OCI-LY1 (cell line): ENCODE data around the gene VPS52.

Source experiments
- H2AFZ ChIP-seq: fragments of 200-600 bp; sonication (generic), shearing (Covaris generic); 2 replicates; pipeline ENCODE4 v1.6.0; 2014; ENCODE audit warnings: antibody characterized with exemption, mild to moderate bottlenecking, low read length
- H3F3A ChIP-seq: fragments of 200-600 bp; sonication (generic), shearing (Covaris generic); 2 replicates; pipeline ENCODE4 v1.6.0; 2014; ENCODE audit warnings: mild to moderate bottlenecking, antibody characterized with exemption, low read length, moderate library complexity; ENCODE audit not compliant: insufficient read depth
- H3K27ac ChIP-seq: fragments of 200-600 bp; sonication (generic); 2 replicates; pipeline ENCODE4 v1.5.1; 2014; ENCODE audit warnings: low read length, mixed run types, mild to moderate bottlenecking, low read depth; ENCODE audit not compliant: poor library complexity, severe bottlenecking
- H3K27me3 ChIP-seq: fragments of 200-600 bp; sonication (generic); 2 replicates; pipeline ENCODE4 v1.6.0; 2014; ENCODE audit warnings: antibody characterized with exemption, mild to moderate bottlenecking, low read length, moderate library complexity; ENCODE audit not compliant: insufficient read depth
- H3K36me3 ChIP-seq: fragments of 200-600 bp; sonication (generic); 2 replicates; pipeline ENCODE4 v1.6.1; 2014; ENCODE audit warnings: mild to moderate bottlenecking, antibody characterized with exemption, low read length, moderate library complexity, mixed read lengths; ENCODE audit not compliant: insufficient read depth
- H3K4me1 ChIP-seq: fragments of 200-600 bp; sonication (generic); 2 replicates; pipeline ENCODE4 v1.5.1; 2014; ENCODE audit warnings: mild to moderate bottlenecking, low read length, moderate library complexity; ENCODE audit not compliant: insufficient read depth, severe bottlenecking
- H3K4me2 ChIP-seq: fragments of 200-600 bp; sonication (generic), shearing (Covaris generic); 2 replicates; pipeline ENCODE4 v1.6.1; 2014; ENCODE audit warnings: low read length
- H3K4me3 ChIP-seq: fragments of 200-600 bp; sonication (generic); 2 replicates; pipeline ENCODE4 v1.5.1; 2014; ENCODE audit warnings: low read length, low read depth, mild to moderate bottlenecking, mixed read lengths; ENCODE audit not compliant: poor library complexity, severe bottlenecking
- H3K79me2 ChIP-seq: fragments of 200-600 bp; shearing (Covaris generic); 2 replicates; pipeline ENCODE4 v1.6.1; 2016; ENCODE audit warnings: mixed run types, low read length, mixed read lengths; ENCODE audit not compliant: insufficient read depth
- H3K9ac ChIP-seq: fragments of 200-600 bp; sonication (generic), shearing (Covaris generic); 2 replicates; pipeline ENCODE4 v1.6.1; 2014; ENCODE audit warnings: mild to moderate bottlenecking, low read length, mixed read lengths
- H3K9me2 ChIP-seq: fragments of 200-600 bp; sonication (generic), shearing (Covaris generic); 2 replicates; pipeline ENCODE4 v1.6.1; 2014; ENCODE audit warnings: low read depth, mild to moderate bottlenecking, low read length, mixed read lengths
- H3K9me3 ChIP-seq: fragments of 200-600 bp; shearing (Covaris generic); 2 replicates; pipeline ENCODE4 v1.6.1; 2014; ENCODE audit warnings: low read length, mixed read lengths
- H4K20me1 ChIP-seq: fragments of 200-600 bp; sonication (generic), shearing (Covaris generic); 2 replicates; pipeline ENCODE4 v1.6.0; 2016; ENCODE audit warnings: mild to moderate bottlenecking, low read length; ENCODE audit not compliant: insufficient read depth
- EZH2 ChIP-seq: fragments of 200-600 bp; sonication (generic), shearing (Covaris generic); IDR thresholded peaks from 2 replicates; pipeline ENCODE4 v1.8.0; 2017; ENCODE audit warnings: borderline replicate concordance, mixed run types, mild to moderate bottlenecking, antibody characterized with exemption, low read length, moderate library complexity, mixed read lengths
- TF ChIP-seq, protein P1 (sequence below): fragments of 200-600 bp; sonication (generic), shearing (Covaris generic); IDR thresholded peaks from 2 replicates; pipeline ENCODE4 v1.5.1; 2017; ENCODE audit warnings: mild to moderate bottlenecking, antibody characterized with exemption, low read length, moderate library complexity, mixed read lengths

VPS52 gene

DNA sequence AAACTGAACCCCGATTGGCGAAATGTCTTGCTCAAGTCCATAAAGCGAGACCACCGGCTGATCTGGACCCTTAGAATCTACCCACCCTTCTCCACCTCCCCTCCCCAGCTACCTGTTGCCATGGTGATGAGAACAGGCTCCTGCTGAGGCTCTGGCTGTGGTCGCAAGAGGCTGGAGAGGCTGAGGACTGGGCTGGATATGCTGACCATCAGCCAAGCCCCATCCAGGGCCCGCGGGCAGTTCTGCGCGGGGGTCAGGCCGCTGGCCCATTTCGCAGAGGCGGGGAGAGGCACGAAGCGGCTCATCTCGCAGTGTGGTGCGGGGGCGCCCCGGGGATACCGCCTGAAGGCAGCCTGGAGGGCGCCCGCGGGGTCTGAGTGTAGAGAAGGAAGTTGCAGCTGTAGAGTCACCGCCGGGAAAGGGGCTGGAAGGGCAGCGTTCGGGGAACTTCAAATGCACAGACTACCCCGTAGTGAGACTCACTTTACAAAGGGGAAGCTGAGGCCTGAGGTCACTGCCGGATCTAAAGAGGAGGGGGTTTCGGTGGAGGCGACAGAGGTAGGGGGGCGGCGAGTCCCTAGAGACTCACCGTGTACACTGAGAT, 41.5 kb upstream of the VPS52 start:
- no peaks in the 10 kb centered on the region for H3F3A ChIP-seq

GRCh38 chr6:33312361-33313104, 40.9 kb upstream of the VPS52 start:
- TF ChIP-seq EZH2: no peak
- TF ChIP-seq, protein P1, sequence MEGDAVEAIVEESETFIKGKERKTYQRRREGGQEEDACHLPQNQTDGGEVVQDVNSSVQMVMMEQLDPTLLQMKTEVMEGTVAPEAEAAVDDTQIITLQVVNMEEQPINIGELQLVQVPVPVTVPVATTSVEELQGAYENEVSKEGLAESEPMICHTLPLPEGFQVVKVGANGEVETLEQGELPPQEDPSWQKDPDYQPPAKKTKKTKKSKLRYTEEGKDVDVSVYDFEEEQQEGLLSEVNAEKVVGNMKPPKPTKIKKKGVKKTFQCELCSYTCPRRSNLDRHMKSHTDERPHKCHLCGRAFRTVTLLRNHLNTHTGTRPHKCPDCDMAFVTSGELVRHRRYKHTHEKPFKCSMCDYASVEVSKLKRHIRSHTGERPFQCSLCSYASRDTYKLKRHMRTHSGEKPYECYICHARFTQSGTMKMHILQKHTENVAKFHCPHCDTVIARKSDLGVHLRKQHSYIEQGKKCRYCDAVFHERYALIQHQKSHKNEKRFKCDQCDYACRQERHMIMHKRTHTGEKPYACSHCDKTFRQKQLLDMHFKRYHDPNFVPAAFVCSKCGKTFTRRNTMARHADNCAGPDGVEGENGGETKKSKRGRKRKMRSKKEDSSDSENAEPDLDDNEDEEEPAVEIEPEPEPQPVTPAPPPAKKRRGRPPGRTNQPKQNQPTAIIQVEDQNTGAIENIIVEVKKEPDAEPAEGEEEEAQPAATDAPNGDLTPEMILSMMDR: peak; percentile 21; the same call in 1 of the 2 replicates
- H3K79me2 ChIP-seq: peaks cover 21% of the 10 kb centered on the region
- peak overlapping the region; percentile 89 for H3K4me2 ChIP-seq
- peaks cover 22% of the 10 kb centered on the region for H3K4me1 ChIP-seq
- no peak overlapping the region for H2AFZ ChIP-seq
- H3K27me3 ChIP-seq: no peaks in the 10 kb centered on the region
- no peaks in the 10 kb centered on the region for H3K9me2 ChIP-seq
- no peaks in the 10 kb centered on the region for H3K9me3 ChIP-seq
- H3F3A ChIP-seq: no peaks in the 10 kb centered on the region
- no peaks in the 10 kb centered on the region for H4K20me1 ChIP-seq
- H3K9ac ChIP-seq: peak overlapping the region; percentile 83
- H3K36me3 ChIP-seq: peaks cover 12% of the 10 kb centered on the region
- peak overlapping the region; percentile 85 for H3K4me3 ChIP-seq
- peak overlapping the region; percentile 94 for H3K27ac ChIP-seq

More for the DNA sequence above, 41.5 kb upstream of the VPS52 start:
- H3K9me2 ChIP-seq: no peaks in the 10 kb centered on the region
- no peak for TF ChIP-seq EZH2
- TF ChIP-seq, protein P1: no peak
- H3K27ac ChIP-seq: peak overlapping the region; percentile 94
- peaks cover 24% of the 10 kb centered on the region for H3K4me1 ChIP-seq
- H3K4me3 ChIP-seq: peak overlapping the region; percentile 85
- H3K9me3 ChIP-seq: no peaks in the 10 kb centered on the region
- H3K27me3 ChIP-seq: no peaks in the 10 kb centered on the region
- peak overlapping the region; percentile 83 for H3K9ac ChIP-seq
- peaks cover 8% of the 10 kb centered on the region for H3K36me3 ChIP-seq
- H3K4me2 ChIP-seq: peak overlapping the region; percentile 89
- no peaks in the 10 kb centered on the region for H4K20me1 ChIP-seq
- no peak overlapping the region for H2AFZ ChIP-seq
- peaks cover 16% of the 10 kb centered on the region for H3K79me2 ChIP-seq

- Histone ChIP-seq H3K4me3 (no peak overlapping the region), H3K9me3 (no peaks in the 10 kb centered on the region), H3K79me2 (0 out of 2 replicates have a peak, but pooled peaks cover 10% of the 10 kb centered on the region), H3K27me3 (no peaks in the 10 kb centered on the region), H3K36me3 (peaks cover 49% of the 10 kb centered on the region), H3K27ac (peak overlapping the region; percentile 18), H4K20me1 (no peaks in the 10 kb centered on the region), H3K4me1 (peaks cover 7% of the 10 kb centered on the region), H2AFZ (no peak overlapping the region), H3K9ac (no peak overlapping the region), H3K4me2 (no peak overlapping the region), H3K9me2 (no peaks in the 10 kb centered on the region), H3F3A (0 out of 2 replicates have a peak, but pooled peaks cover 5% of the 10 kb centered on the region)
- TF ChIP-seq, protein P1: no peak
- no peak for TF ChIP-seq EZH2
Measured at GRCh38 chr6:33306356-33306755, 34.7 kb upstream of the VPS52 start.
